Measurements from ENCODE around the gene TRMT2A.

TRMT2A gene

GRCh38 chr22:20142711-20143621 is 25.9 kb upstream of the TRMT2A start:
- H3K36me3 ChIP-seq, result peaks cover 3% of the 10 kb centered on the region

GRCh38 chr22:20141186-20142077 is 24.4 kb upstream of the TRMT2A start:
- Histone ChIP-seq H3K27me3 (no peaks in the 10 kb centered on the region), H3K27ac (no peak overlapping the region), H3K9me3 (no peaks in the 10 kb centered on the region), H3K4me3 (ENCODE audit: low read depth in 1 of 2, low read length in 1 of 2) (no peak overlapping the region), H3K36me3 (peaks cover 3% of the 10 kb centered on the region), H3K4me1 (ENCODE audit: control insufficient read depth in 1 of 2, insufficient read depth in 1 of 2, low read depth in 1 of 2, low read length in 1 of 2) (no peaks in the 10 kb centered on the region)
- TF ChIP-seq, protein P1, sequence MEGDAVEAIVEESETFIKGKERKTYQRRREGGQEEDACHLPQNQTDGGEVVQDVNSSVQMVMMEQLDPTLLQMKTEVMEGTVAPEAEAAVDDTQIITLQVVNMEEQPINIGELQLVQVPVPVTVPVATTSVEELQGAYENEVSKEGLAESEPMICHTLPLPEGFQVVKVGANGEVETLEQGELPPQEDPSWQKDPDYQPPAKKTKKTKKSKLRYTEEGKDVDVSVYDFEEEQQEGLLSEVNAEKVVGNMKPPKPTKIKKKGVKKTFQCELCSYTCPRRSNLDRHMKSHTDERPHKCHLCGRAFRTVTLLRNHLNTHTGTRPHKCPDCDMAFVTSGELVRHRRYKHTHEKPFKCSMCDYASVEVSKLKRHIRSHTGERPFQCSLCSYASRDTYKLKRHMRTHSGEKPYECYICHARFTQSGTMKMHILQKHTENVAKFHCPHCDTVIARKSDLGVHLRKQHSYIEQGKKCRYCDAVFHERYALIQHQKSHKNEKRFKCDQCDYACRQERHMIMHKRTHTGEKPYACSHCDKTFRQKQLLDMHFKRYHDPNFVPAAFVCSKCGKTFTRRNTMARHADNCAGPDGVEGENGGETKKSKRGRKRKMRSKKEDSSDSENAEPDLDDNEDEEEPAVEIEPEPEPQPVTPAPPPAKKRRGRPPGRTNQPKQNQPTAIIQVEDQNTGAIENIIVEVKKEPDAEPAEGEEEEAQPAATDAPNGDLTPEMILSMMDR (IDR thresholded peaks at IDR 0.05), result no peak

More at GRCh38 chr22:20142711-20143621, 25.9 kb upstream of the TRMT2A start:
- H3K27me3 ChIP-seq, result no peaks in the 10 kb centered on the region
- no peak overlapping the region for H3K4me3 ChIP-seq (ENCODE audit: low read depth in 1 of 2, low read length in 1 of 2)
- H3K27ac ChIP-seq, result no peak overlapping the region
- TF ChIP-seq, protein P1 (IDR thresholded peaks at IDR 0.05), result no peak
- H3K4me1 ChIP-seq (ENCODE audit: control insufficient read depth in 1 of 2, insufficient read depth in 1 of 2, low read depth in 1 of 2, low read length in 1 of 2), result no peaks in the 10 kb centered on the region
- H3K9me3 ChIP-seq, result no peaks in the 10 kb centered on the region

DNA sequence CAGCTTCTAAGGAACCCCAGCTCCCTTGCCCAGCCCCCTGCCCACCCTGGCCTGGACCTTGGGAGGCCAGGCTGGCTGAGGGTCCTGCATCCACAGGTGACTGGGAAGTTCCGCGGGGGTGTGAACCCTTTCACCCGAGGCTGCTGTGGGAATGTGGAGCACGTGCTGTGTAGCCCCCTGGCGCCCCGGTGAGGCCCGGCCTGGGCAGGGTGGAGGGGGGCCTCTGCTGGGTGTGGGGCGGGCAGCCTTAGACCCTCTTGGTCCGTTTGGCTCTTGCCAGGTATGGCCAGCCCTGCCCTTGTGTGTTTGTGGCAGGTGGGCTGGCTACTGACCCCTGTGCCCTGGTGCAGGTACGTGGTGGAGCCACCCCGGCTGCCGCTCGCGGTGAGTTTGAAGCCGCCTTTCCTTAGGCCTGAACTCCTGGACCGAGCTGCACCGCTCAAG is 23.5 kb upstream of the TRMT2A start:
- Histone ChIP-seq H3K27me3 (no peaks in the 10 kb centered on the region), H3K4me3 (ENCODE audit: low read depth in 1 of 2, low read length in 1 of 2) (no peak overlapping the region), H3K36me3 (peaks cover 3% of the 10 kb centered on the region), H3K9me3 (no peaks in the 10 kb centered on the region), H3K27ac (no peak overlapping the region), H3K4me1 (ENCODE audit: control insufficient read depth in 1 of 2, insufficient read depth in 1 of 2, low read depth in 1 of 2, low read length in 1 of 2) (no peaks in the 10 kb centered on the region)
- TF ChIP-seq, protein P1 (IDR thresholded peaks at IDR 0.05), result no peak

DNA sequence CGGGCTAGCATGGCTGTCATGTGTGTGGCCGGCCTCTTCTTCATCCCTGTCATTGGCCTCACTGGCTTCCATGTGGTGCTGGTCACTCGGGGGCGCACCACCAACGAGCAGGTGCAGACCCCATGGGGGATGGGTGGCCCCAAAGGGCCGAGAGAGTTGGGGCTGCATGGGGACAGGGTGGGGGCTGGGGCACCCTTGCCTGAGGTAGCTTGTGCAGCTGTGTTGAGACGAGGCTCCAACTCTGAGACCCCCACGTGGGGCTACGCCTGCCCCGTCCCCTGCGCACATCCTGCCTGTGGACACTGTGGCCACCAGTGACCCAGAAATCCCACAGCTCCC is 23.1 kb upstream of the TRMT2A start:
- no peaks in the 10 kb centered on the region for H3K4me1 ChIP-seq (ENCODE audit: control insufficient read depth in 1 of 2, insufficient read depth in 1 of 2, low read depth in 1 of 2, low read length in 1 of 2)
- H3K27me3 ChIP-seq, result no peaks in the 10 kb centered on the region
- TF ChIP-seq, protein P1 (IDR thresholded peaks at IDR 0.05), result no peak
- peaks cover 3% of the 10 kb centered on the region for H3K36me3 ChIP-seq
- H3K4me3 ChIP-seq (ENCODE audit: low read depth in 1 of 2, low read length in 1 of 2), result no peak overlapping the region
- H3K9me3 ChIP-seq, result no peaks in the 10 kb centered on the region
- no peak overlapping the region for H3K27ac ChIP-seq

GRCh38 chr22:20139391-20140106 is 22.5 kb upstream of the TRMT2A start:
- Histone ChIP-seq H3K36me3 (peaks cover 3% of the 10 kb centered on the region), H3K4me1 (ENCODE audit: control insufficient read depth in 1 of 2, insufficient read depth in 1 of 2, low read depth in 1 of 2, low read length in 1 of 2) (no peaks in the 10 kb centered on the region), H3K27ac (no peak overlapping the region)

More at GRCh38 chr22:20139391-20140106, 22.5 kb upstream of the TRMT2A start:
- no peaks in the 10 kb centered on the region for H3K27me3 ChIP-seq
- no peaks in the 10 kb centered on the region for H3K9me3 ChIP-seq
- no peak overlapping the region for H3K4me3 ChIP-seq (ENCODE audit: low read depth in 1 of 2, low read length in 1 of 2)
- TF ChIP-seq, protein P1 (IDR thresholded peaks at IDR 0.05), result no peak

All from neutrophil (primary cell).